Progenitor cell of endocrine pancreas (in vitro differentiated cells): ENCODE results near the gene PELI3. TPM values are rescaled to one million over a fixed set of nuclear protein-coding genes. Genes with fewer than 3 reads are reported as not detected.

Source experiments
- DNase-seq: peaks from one replicate; pipeline ENCODE4 v3.0.0; 2021; ENCODE audit warnings: low spot score; ENCODE audit not compliant: unreplicated experiment
- H3K27ac Mint-ChIP-seq: 2 replicates; pipeline ENCODE4 v1.8.0; 2021; ENCODE audit warnings: mild to moderate bottlenecking, moderate library complexity, mixed read lengths
- H3K27me3 Mint-ChIP-seq: 2 replicates; pipeline ENCODE4 v1.8.0; 2021; ENCODE audit warnings: mixed read lengths
- H3K36me3 Mint-ChIP-seq: 2 replicates; pipeline ENCODE4 v1.8.0; 2022; ENCODE audit warnings: mixed read lengths; ENCODE audit not compliant: insufficient read depth
- H3K4me1 Mint-ChIP-seq: 2 replicates; pipeline ENCODE4 v1.8.0; 2021; ENCODE audit warnings: low read depth, mixed read lengths
- H3K4me3 Mint-ChIP-seq: 2 replicates; pipeline ENCODE4 v1.8.0; 2021; ENCODE audit warnings: low read depth, mild to moderate bottlenecking, moderate library complexity, mixed read lengths
- H3K9me3 Mint-ChIP-seq: 2 replicates; pipeline ENCODE4 v1.8.0; 2021; ENCODE audit warnings: low read depth, mixed read lengths
- CTCF ChIP-seq: fragments of 200-600 bp; sonication (generic); IDR thresholded peaks from one replicate; pipeline ENCODE4 v1.5.0; 2021; ENCODE audit warnings: antibody characterized with exemption, mild to moderate bottlenecking; ENCODE audit not compliant: unreplicated experiment
- total RNA-seq: library from RNA; stranded (reverse); gene quantifications from 2 replicates; pipeline ENCODE4 v1.2.1, GENCODE V29; 2021

Gene PELI3
- total RNA-seq, 1 donor from 2014 or later: 17.8 TPM

DNA sequence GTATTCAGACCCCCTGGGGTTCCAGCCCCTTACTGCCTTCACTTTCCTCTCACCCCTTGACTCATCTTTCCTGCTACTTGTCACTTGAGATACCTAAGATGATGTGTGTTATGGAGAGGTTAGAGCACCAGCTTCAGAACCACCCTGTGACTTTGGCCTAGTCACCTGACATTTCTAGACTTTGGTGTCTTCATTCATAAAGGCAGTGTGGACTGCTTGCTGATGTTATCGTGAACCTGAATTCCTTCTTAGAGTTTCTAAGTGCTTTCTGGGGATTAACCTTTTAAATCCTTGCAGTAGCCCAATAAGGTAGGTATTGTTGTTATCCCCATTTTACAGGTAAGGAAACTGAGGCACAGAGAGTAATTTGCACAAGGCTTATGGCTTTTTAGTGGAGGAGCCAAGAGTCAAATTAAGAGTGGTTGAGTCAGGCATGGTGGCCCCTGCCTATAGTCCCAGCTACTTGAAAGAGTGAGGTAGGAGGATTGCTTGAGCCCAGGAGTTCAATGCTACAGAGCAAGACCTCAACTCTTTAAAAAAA lies 38.6 kb downstream of the PELI3 start:
- no peak for DNase-seq
- Mint-ChIP-seq H3K4me3 (no peak overlapping the region), H3K9me3 (no peaks in the 10 kb centered on the region), H3K4me1 (no peaks in the 10 kb centered on the region), H3K36me3 (peaks cover 17% of the 10 kb centered on the region), H3K27me3 (no peaks in the 10 kb centered on the region), H3K27ac (no peak overlapping the region)
- TF ChIP-seq CTCF: no peak

GRCh38 chr11:66509131-66509561 lies 42.4 kb downstream of the PELI3 start:
- H3K4me1 Mint-ChIP-seq: peaks cover 7% of the 10 kb centered on the region
- TF ChIP-seq CTCF: no peak
- no peak for DNase-seq
- H3K4me3 Mint-ChIP-seq: no peak overlapping the region
- H3K27ac Mint-ChIP-seq: no peak overlapping the region
- no peaks in the 10 kb centered on the region for H3K9me3 Mint-ChIP-seq
- H3K36me3 Mint-ChIP-seq: peaks cover 11% of the 10 kb centered on the region
- no peaks in the 10 kb centered on the region for H3K27me3 Mint-ChIP-seq

DNA sequence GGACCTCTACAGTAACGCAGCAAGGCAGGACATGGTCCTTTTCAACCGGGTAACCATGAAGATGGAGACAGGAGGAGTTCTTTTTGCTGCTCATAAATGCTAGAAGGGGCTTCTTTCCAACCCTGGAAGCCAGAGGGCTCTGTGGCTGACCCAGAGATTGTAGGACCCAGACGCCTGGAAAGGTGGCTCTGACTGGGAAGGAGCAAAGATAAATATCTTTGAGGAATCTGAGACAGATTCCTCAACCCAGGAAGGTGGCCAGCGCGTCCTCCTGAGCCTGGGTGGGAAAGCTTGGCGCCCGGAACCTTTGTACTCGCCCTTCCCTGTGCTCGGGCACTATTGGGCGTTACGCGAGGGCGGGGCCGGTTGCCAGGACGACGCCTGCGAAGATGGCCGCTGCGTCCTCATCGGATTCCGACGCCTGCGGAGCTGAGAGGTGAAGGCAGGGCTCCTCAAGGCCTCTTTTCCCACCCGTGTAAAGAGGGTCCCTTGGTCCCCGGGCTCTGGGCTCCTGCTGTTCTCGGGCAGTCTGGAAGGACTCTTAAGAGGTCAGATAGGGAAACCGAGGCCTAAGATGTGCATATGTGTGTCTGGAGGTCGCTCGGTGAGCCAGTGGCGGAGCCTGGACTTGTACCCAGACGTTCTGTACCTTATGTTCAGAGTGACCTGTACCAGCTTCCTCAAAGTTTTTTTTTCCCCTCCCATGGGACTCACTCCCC lies 43.7 kb downstream of the PELI3 start, which contains the start of gene BBS1:
Gene BBS1 (plus strand): TSS at position 365 of the 719 bp plus-strand sequence. CDS start 25 bp downstream, at position 390.
- DNase-seq: peak; percentile 72
- Mint-ChIP-seq H3K36me3 (peaks cover 14% of the 10 kb centered on the region), H3K27me3 (no peaks in the 10 kb centered on the region), H3K4me3 (peak within 1 kb of the TSS; percentile 96), H3K4me1 (peaks cover 7% of the 10 kb centered on the region), H3K9me3 (no peaks in the 10 kb centered on the region), H3K27ac (peak within 1 kb of the TSS; percentile 95)
- TF ChIP-seq CTCF: no peak

- no peaks in the 10 kb centered on the region for H3K9me3 Mint-ChIP-seq
- H3K27me3 Mint-ChIP-seq: no peaks in the 10 kb centered on the region
- TF ChIP-seq CTCF: no peak
- H3K4me3 Mint-ChIP-seq: peak overlapping the region; percentile 96
- no peak for DNase-seq
- peaks cover 14% of the 10 kb centered on the region for H3K36me3 Mint-ChIP-seq
- H3K27ac Mint-ChIP-seq: peak overlapping the region; percentile 95
- H3K4me1 Mint-ChIP-seq: peaks cover 7% of the 10 kb centered on the region
Observed at GRCh38 chr11:66510990-66511339, 44.3 kb downstream of the PELI3 start.

DNA sequence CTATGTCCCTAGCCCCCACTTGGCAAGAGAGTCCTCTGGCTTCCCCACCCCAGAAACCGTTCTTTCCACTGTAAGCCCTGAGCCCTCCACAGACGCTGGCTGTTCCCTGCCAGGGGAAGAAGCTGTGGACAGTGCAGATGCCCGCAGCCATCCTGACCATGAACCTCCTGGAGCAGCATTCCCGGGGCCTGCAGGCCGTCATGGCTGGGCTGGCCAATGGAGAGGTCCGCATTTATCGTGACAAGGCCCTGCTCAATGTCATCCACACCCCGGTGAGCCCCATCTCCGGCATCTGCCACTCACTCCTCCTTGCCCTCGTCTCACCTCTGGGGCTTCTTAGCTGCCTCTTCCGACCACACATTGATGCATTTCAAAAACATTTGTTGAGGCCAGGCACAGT lies 56.9 kb downstream of the PELI3 start:
- Mint-ChIP-seq H3K27ac (no peak overlapping the region), H3K4me3 (no peak overlapping the region)

More for the DNA sequence above, 56.9 kb downstream of the PELI3 start:
- Mint-ChIP-seq H3K27me3 (no peaks in the 10 kb centered on the region), H3K4me1 (no peaks in the 10 kb centered on the region), H3K9me3 (no peaks in the 10 kb centered on the region), H3K36me3 (peaks cover 13% of the 10 kb centered on the region)
- TF ChIP-seq CTCF: no peak
- no peak for DNase-seq
